ENCODE data around the gene PCCA. TPM values are rescaled to one million over a fixed set of nuclear protein-coding genes. Genes with fewer than 3 reads are reported as not detected.
"Not testable (repeated sequence)": the region's sequence is repeated elsewhere in the genome, so short reads cannot be mapped to it uniquely, and the experiment has no call there.

Gene PCCA
- total RNA-seq, 1 experiment from 2014 or later: 16.1 TPM

GRCh38 chr13:100148422-100148821 lies 59.5 kb downstream of the PCCA start:
- ChIA-PET POLR2A (ENCODE audit: unreplicated experiment) (no interaction called here), CTCF (no interaction called here)
- TF ChIP-seq EZH2 (IDR thresholded peaks at IDR 0.05; ENCODE audit: low read depth): no peak
- no peak for TF ChIP-seq CTCF (conservative IDR thresholded peaks at IDR 0.05)
- Histone ChIP-seq H3K27me3 (ENCODE audit: insufficient read depth, low read depth) (no peaks in the 10 kb centered on the region), H3K4me2 (no peak overlapping the region), H3K4me1 (replicated peaks; ENCODE audit: insufficient read depth) (no peaks in the 10 kb centered on the region), H3K9me3 (ENCODE audit: insufficient read depth, low read depth) (no peaks in the 10 kb centered on the region), H3F3A (ENCODE audit: insufficient read depth, low read depth) (no peaks in the 10 kb centered on the region), H3K36me3 (ENCODE audit: low read depth) (no peaks in the 10 kb centered on the region), H3K79me2 (ENCODE audit: low read depth) (no peaks in the 10 kb centered on the region), H4K20me1 (ENCODE audit: insufficient read depth) (0 out of 2 replicates have a peak, but pooled peaks cover 4% of the 10 kb centered on the region), H3K27ac (no peak overlapping the region), H2AFZ (no peak overlapping the region), H3K9me2 (ENCODE audit: insufficient read depth) (no peaks in the 10 kb centered on the region), H3K4me3 (no peak overlapping the region)
- no TSS peak for BruUV-seq (replicated peaks)
- DNase-seq: no peak
- intact Hi-C loops (cut with micrococcal nuclease; ENCODE audit: unreplicated experiment): no loop called here

- no peak for TF ChIP-seq CTCF (conservative IDR thresholded peaks at IDR 0.05)
- TF ChIP-seq EZH2 (IDR thresholded peaks at IDR 0.05; ENCODE audit: low read depth): no peak
- no peaks in the 10 kb centered on the region for H3K9me2 ChIP-seq (ENCODE audit: insufficient read depth)
- POLR2A ChIA-PET (ENCODE audit: unreplicated experiment): no interaction called here
- H4K20me1 ChIP-seq (ENCODE audit: insufficient read depth): 0 out of 2 replicates have a peak, but pooled peaks cover 4% of the 10 kb centered on the region
- H3K4me3 ChIP-seq: no peak overlapping the region
- H3F3A ChIP-seq (ENCODE audit: insufficient read depth, low read depth): no peaks in the 10 kb centered on the region
- H3K4me2 ChIP-seq: no peak overlapping the region
- H3K27ac ChIP-seq: no peak overlapping the region
- H3K27me3 ChIP-seq (ENCODE audit: insufficient read depth, low read depth): no peaks in the 10 kb centered on the region
- intact Hi-C loops (cut with micrococcal nuclease; ENCODE audit: unreplicated experiment): no loop called here
- BruUV-seq (replicated peaks): no TSS peak
- no peaks in the 10 kb centered on the region for H3K79me2 ChIP-seq (ENCODE audit: low read depth)
- H3K36me3 ChIP-seq (ENCODE audit: low read depth): no peaks in the 10 kb centered on the region
- CTCF ChIA-PET: no interaction called here
- no peaks in the 10 kb centered on the region for H3K9me3 ChIP-seq (ENCODE audit: insufficient read depth, low read depth)
- H3K4me1 ChIP-seq (replicated peaks; ENCODE audit: insufficient read depth): no peaks in the 10 kb centered on the region
- DNase-seq: no peak
- no peak overlapping the region for H2AFZ ChIP-seq
These were observed 60.5 kb downstream of the PCCA start for GRCh38 chr13:100149389-100149788.

- H3K4me3 ChIP-seq; H4K20me1 ChIP-seq (ENCODE audit: insufficient read depth); H3K9me3 ChIP-seq (ENCODE audit: insufficient read depth, low read depth); DNase-seq; H3K79me2 ChIP-seq (ENCODE audit: low read depth); H3K27ac ChIP-seq; H3K9me2 ChIP-seq (ENCODE audit: insufficient read depth); H2AFZ ChIP-seq; intact Hi-C loops (cut with micrococcal nuclease; ENCODE audit: unreplicated experiment); POLR2A ChIA-PET (ENCODE audit: unreplicated experiment); H3F3A ChIP-seq (ENCODE audit: insufficient read depth, low read depth); H3K4me2 ChIP-seq; H3K4me1 ChIP-seq (replicated peaks; ENCODE audit: insufficient read depth); CTCF ChIA-PET; BruUV-seq (replicated peaks); H3K27me3 ChIP-seq (ENCODE audit: insufficient read depth, low read depth); H3K36me3 ChIP-seq (ENCODE audit: low read depth): not testable (repeated sequence)
These were observed 61.8 kb downstream of the PCCA start for GRCh38 chr13:100150711-100151110.

- no peaks in the 10 kb centered on the region for H3K36me3 ChIP-seq (ENCODE audit: low read depth)
- H3K4me3 ChIP-seq: no peak overlapping the region
- no peaks in the 10 kb centered on the region for H3K9me3 ChIP-seq (ENCODE audit: insufficient read depth, low read depth)
- H3K27ac ChIP-seq: no peak overlapping the region
- ChIA-PET CTCF (interaction anchor here (0.5 kb wide), 1 partner anchor 1011 kb away, joined by 4 read pairs; no protein-coding TSS in a partner anchor), POLR2A (ENCODE audit: unreplicated experiment) (no interaction called here)
- no peaks in the 10 kb centered on the region; the same call in 1 of the 2 replicates for H3F3A ChIP-seq (ENCODE audit: insufficient read depth, low read depth)
- BruUV-seq (replicated peaks): no TSS peak
- H3K79me2 ChIP-seq (ENCODE audit: low read depth): no peaks in the 10 kb centered on the region
- H3K27me3 ChIP-seq (ENCODE audit: insufficient read depth, low read depth): no peaks in the 10 kb centered on the region
- no peak for DNase-seq
- no peaks in the 10 kb centered on the region for H3K9me2 ChIP-seq (ENCODE audit: insufficient read depth)
- no peak overlapping the region for H3K4me2 ChIP-seq
- H4K20me1 ChIP-seq (ENCODE audit: insufficient read depth): no peaks in the 10 kb centered on the region
- H3K4me1 ChIP-seq (replicated peaks; ENCODE audit: insufficient read depth): peaks cover 9% of the 10 kb centered on the region; the same call in 1 of the 2 replicates
- intact Hi-C loops (cut with micrococcal nuclease; ENCODE audit: unreplicated experiment): no loop called here
- no peak overlapping the region for H2AFZ ChIP-seq
- no peak for TF ChIP-seq EZH2 (IDR thresholded peaks at IDR 0.05; ENCODE audit: low read depth)
These were observed 66.0 kb downstream of the PCCA start for GRCh38 chr13:100154842-100155416.

All from PC-9 (cell line).